Endodermal cell (in vitro differentiated cells): ENCODE results near the gene ADTRP. TPM values are rescaled to one million over a fixed set of nuclear protein-coding genes. Genes with fewer than 3 reads are reported as not detected.

Experiments used
- DNase-seq: peaks from one replicate; pipeline ENCODE4 v3.0.0-alpha.2; 2017
- H3K27ac ChIP-seq: 2 replicates; pipeline ENCODE4 v1.5.1; 2013; ENCODE audit warnings: mild to moderate bottlenecking, low read depth, low read length, moderate library complexity
- H3K27me3 ChIP-seq: 2 replicates; pipeline ENCODE4 v1.6.1; 2013; ENCODE audit warnings: mild to moderate bottlenecking, low read length, moderate library complexity; ENCODE audit not compliant: insufficient read depth, control insufficient read depth, poor library complexity, severe bottlenecking
- H3K36me3 ChIP-seq: 2 replicates; pipeline ENCODE4 v1.7.0; 2013; ENCODE audit warnings: mild to moderate bottlenecking, low read length, moderate library complexity; ENCODE audit not compliant: control insufficient read depth, insufficient read depth
- H3K4me1 ChIP-seq: one replicate; pipeline ENCODE4 v1.7.0; 2013; ENCODE audit warnings: low read length; ENCODE audit not compliant: control insufficient read depth, insufficient read depth
- H3K4me3 ChIP-seq: 2 replicates; pipeline ENCODE4 v1.5.1; 2013; ENCODE audit warnings: mild to moderate bottlenecking, low read length, moderate library complexity
- H3K9ac ChIP-seq: 2 replicates; pipeline ENCODE4 v1.6.1; 2013; ENCODE audit warnings: mild to moderate bottlenecking, low read length, moderate library complexity; ENCODE audit not compliant: poor library complexity, severe bottlenecking; ENCODE audit errors: extremely low read depth
- H3K9me3 ChIP-seq: 2 replicates; pipeline ENCODE4 v1.6.1; 2013; ENCODE audit warnings: mild to moderate bottlenecking, low read length, moderate library complexity; ENCODE audit not compliant: control insufficient read depth
- H3K27ac Mint-ChIP-seq: 2 replicates; pipeline ENCODE4 v1.8.0; 2020; ENCODE audit warnings: mixed read lengths
- H3K27me3 Mint-ChIP-seq: 2 replicates; pipeline ENCODE4 v1.8.0; 2021; ENCODE audit warnings: mild to moderate bottlenecking, mixed read lengths; ENCODE audit not compliant: insufficient read depth
- H3K36me3 Mint-ChIP-seq: 2 replicates; pipeline ENCODE4 v1.8.0; 2020; ENCODE audit warnings: low read depth, mixed read lengths
- H3K4me1 Mint-ChIP-seq: 2 replicates; pipeline ENCODE4 v1.8.0; 2020; ENCODE audit warnings: mixed read lengths
- H3K4me3 Mint-ChIP-seq: 2 replicates; pipeline ENCODE4 v1.8.0; 2020; ENCODE audit warnings: mild to moderate bottlenecking, moderate library complexity, mixed read lengths
- H3K9me3 Mint-ChIP-seq: 2 replicates; pipeline ENCODE4 v1.8.0; 2020; ENCODE audit warnings: mild to moderate bottlenecking, mixed read lengths
- WGBS, 2 experiments: methylation state at CpG; one replicate each; pipeline versions ENCODE4 v1.1.5 to v1.1.7; 2013; ENCODE audit warnings: missing lambda C conversion rate in 2 of 2, mixed read lengths in 1 of 2; ENCODE audit not compliant: insufficient coverage in 1 of 2, insufficient read length in 1 of 2; 5-methylcytosine and 5-hydroxymethylcytosine counted together
- total RNA-seq, 2 donors: library from RNA; stranded (reverse); fragmentation: NEBNext Ultra II Directional in 1 of 2; extraction: Animal tissue kit (Norgen Biotek cat#: 25700) in 1 of 2; gene quantifications; 2 replicates in 1 of 2; 3 replicates in 1 of 2; pipeline ENCODE4 v1.2.1, GENCODE V29; 2021
- TF ChIP-seq, protein P1 (sequence below): fragments of 200-600 bp; sonication (generic); conservative IDR thresholded peaks from 2 replicates; pipeline ENCODE4 v1.5.0; 2021; ENCODE audit warnings: antibody characterized with exemption, mild to moderate bottlenecking

Gene ADTRP
- total RNA-seq, 2 donors from 2014 or later: 0.20 to 0.29 TPM

DNA sequence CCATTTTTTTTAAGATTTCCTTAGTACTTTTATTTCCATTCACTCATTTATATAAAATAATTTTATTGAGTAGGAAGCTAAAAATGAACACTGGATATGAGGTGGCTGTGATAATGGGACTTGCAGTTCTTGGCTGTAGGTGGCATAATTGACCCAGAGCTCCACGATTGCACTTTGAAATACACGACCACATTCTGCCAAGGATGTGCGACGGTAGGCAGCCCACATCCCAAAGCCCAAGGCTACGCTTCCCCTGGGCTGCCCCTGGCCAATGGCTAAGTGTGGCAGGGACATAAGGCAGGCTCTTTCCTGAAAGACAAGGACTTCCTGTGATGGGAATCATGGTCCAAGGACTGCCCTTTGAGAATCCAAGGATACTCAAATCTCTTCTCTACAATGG, 43.7 kb upstream of the ADTRP start:
- Histone ChIP-seq H3K9ac (no peak overlapping the region), H3K4me3 (no peak overlapping the region), H3K27ac (no peak overlapping the region), H3K9me3 (peaks cover 8% of the 10 kb centered on the region), H3K27me3 (no peaks in the 10 kb centered on the region), H3K36me3 (no peaks in the 10 kb centered on the region), H3K4me1 (no peaks in the 10 kb centered on the region)
- 84 to 93% methylated on average over 4 to 5 of the region's 5 CpGs for WGBS, 2 experiments
- DNase-seq: no peak
- Mint-ChIP-seq H3K36me3 (no peaks in the 10 kb centered on the region), H3K4me1 (peaks cover 2% of the 10 kb centered on the region), H3K4me3 (no peak overlapping the region), H3K9me3 (no peaks in the 10 kb centered on the region), H3K27ac (no peak overlapping the region), H3K27me3 (no peaks in the 10 kb centered on the region)
- TF ChIP-seq, protein P1, sequence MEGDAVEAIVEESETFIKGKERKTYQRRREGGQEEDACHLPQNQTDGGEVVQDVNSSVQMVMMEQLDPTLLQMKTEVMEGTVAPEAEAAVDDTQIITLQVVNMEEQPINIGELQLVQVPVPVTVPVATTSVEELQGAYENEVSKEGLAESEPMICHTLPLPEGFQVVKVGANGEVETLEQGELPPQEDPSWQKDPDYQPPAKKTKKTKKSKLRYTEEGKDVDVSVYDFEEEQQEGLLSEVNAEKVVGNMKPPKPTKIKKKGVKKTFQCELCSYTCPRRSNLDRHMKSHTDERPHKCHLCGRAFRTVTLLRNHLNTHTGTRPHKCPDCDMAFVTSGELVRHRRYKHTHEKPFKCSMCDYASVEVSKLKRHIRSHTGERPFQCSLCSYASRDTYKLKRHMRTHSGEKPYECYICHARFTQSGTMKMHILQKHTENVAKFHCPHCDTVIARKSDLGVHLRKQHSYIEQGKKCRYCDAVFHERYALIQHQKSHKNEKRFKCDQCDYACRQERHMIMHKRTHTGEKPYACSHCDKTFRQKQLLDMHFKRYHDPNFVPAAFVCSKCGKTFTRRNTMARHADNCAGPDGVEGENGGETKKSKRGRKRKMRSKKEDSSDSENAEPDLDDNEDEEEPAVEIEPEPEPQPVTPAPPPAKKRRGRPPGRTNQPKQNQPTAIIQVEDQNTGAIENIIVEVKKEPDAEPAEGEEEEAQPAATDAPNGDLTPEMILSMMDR: no peak

DNA sequence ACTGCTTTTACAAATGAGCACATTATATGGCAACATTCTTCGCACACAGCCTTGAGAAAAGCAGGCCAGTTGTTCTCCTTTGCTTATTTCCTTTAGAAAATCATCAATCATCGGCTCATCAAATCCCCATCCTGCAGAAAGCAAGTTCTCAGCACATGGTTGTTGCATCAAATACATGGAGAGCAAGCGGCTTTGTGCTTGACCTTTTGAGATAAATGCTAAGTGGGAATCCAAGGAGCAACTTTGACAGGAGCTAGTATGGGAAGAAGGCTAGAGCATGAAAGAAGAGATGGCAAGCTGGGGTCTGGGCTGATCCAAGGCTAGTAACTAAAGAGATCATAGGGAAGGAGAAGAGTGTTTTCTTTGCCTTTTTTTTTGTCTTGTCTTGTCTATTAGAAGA, 43.2 kb upstream of the ADTRP start:
- Mint-ChIP-seq H3K4me3 (no peak overlapping the region), H3K27ac (no peak overlapping the region), H3K9me3 (no peaks in the 10 kb centered on the region), H3K4me1 (no peaks in the 10 kb centered on the region), H3K27me3 (no peaks in the 10 kb centered on the region), H3K36me3 (no peaks in the 10 kb centered on the region)
- whole genome bisulfite sequencing, 2 experiments: 93 to 100% methylated on average over 3 of the region's 3 CpGs
- peaks cover 8% of the 10 kb centered on the region for H3K9me3 ChIP-seq
- DNase-seq: no peak
- TF ChIP-seq, protein P1: no peak
- no peaks in the 10 kb centered on the region for H3K27me3 ChIP-seq
- H3K4me3 ChIP-seq: no peak overlapping the region
- no peaks in the 10 kb centered on the region for H3K4me1 ChIP-seq
- H3K27ac ChIP-seq: no peak overlapping the region
- no peak overlapping the region for H3K9ac ChIP-seq
- H3K36me3 ChIP-seq: no peaks in the 10 kb centered on the region

DNA sequence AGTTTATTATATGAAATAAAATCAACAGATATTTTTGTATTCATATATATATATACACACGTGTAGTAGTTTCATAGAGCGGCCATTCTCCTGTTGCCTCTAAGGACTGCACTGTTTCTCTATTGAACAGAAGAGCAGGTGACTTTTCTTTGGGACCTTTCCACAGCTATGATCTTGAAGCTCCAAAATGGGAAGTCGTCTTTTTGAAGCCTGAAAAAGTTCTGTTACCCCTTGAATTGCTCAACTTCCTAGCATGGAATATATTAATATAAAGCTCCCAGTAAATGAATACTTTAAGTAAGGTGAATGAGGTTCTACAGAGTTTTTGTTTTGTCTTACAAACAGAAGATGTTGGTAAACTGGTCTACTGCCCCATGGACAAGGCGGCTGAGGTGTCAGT, 42.2 kb upstream of the ADTRP start:
- Histone ChIP-seq H3K36me3 (no peaks in the 10 kb centered on the region), H3K4me3 (no peak overlapping the region), H3K9ac (no peak overlapping the region), H3K4me1 (no peaks in the 10 kb centered on the region), H3K9me3 (peaks cover 8% of the 10 kb centered on the region), H3K27ac (no peak overlapping the region), H3K27me3 (no peaks in the 10 kb centered on the region)
- 80 to 90% methylated on average over 1 to 4 of the region's 4 CpGs for WGBS, 2 experiments
- TF ChIP-seq, protein P1: no peak
- no peak overlapping the region for H3K4me3 Mint-ChIP-seq
- no peaks in the 10 kb centered on the region for H3K4me1 Mint-ChIP-seq
- H3K36me3 Mint-ChIP-seq: no peaks in the 10 kb centered on the region
- no peaks in the 10 kb centered on the region for H3K27me3 Mint-ChIP-seq
- H3K9me3 Mint-ChIP-seq: no peaks in the 10 kb centered on the region
- DNase-seq: no peak
- no peak overlapping the region for H3K27ac Mint-ChIP-seq
